Cardiac fibroblast (primary cell): ENCODE data around the gene SARS1.
A peak's percentile ranks its signal among the peaks of the same experiment; 100 is the strongest.

Source experiments
- DNase-seq, 2 donors: peaks; one replicate each; pipeline versions ENCODE4 v3.0.0 to v3.0.0-alpha.2; 2010; ENCODE audit warnings: low read depth in 2 of 2
- H3K4me3 ChIP-seq, 2 donors: replicated peaks in 1 of 2; 1 replicate in 1 of 2; 2 replicates in 1 of 2; pipeline ENCODE4 v1.5.1; 2011; ENCODE audit warnings: low read depth in 2 of 2, low read length in 2 of 2, mild to moderate bottlenecking in 2 of 2, moderate library complexity in 1 of 2
- CTCF ChIP-seq: IDR thresholded peaks from one replicate; pipeline ENCODE4 v1.5.1; 2011; ENCODE audit warnings: low read depth, mild to moderate bottlenecking, low read length, inconsistent platforms

SARS1 gene

GRCh38 chr1:109192433-109192832, 21.3 kb upstream of the SARS1 start:
- DNase-seq, result no peak
- TF ChIP-seq CTCF, result no peak
- no peak overlapping the region for H3K4me3 ChIP-seq

- peak; percentile 68 for TF ChIP-seq CTCF
- H3K4me3 ChIP-seq, result no peak overlapping the region
- DNase-seq, result peak in 1 of 2 donors; percentile 44
These were observed 19.8 kb upstream of the SARS1 start for GRCh38 chr1:109193653-109194590.

GRCh38 chr1:109197158-109198042, 16.3 kb upstream of the SARS1 start:
- H3K4me3 ChIP-seq, result no peak overlapping the region
- no peak for TF ChIP-seq CTCF
- peak; percentile 97 to 99 for DNase-seq

DNA sequence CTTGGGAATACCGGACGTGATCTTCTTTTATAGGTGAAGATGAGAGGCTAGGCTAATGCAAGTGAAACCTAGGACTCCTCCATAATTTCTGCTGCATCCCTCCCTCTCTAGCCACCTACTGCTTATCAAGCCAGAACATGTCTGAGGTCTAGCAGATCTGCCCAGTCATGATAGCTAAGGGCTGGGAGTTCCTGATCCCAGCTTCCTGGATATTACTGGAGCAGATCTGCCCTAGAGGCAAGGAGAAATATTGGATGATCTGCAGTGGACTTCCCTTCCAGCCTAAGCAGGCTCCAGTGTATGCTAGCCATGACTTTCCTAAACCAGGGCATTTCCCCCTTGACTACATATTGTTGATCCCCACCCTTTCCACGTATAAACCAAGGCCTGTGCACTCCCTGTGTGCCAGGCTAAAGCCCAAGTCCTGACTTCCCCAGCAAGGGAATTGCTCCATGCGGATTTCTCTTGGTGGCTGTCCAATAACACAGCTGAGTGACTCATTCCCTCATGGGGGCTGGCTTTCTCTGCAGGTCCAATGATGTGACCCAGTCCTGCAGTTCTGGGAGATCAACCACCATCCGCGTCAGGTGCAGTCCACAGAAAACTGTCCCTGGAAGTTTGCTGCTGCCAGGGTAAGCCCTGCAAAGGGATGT, 15.5 kb upstream of the SARS1 start:
- no peak overlapping the region for H3K4me3 ChIP-seq
- DNase-seq, result peak; percentile 81 to 86
- no peak for TF ChIP-seq CTCF

GRCh38 chr1:109198745-109199144, 15.0 kb upstream of the SARS1 start:
- peak in 1 of 2 donors; percentile 69 for DNase-seq
- TF ChIP-seq CTCF, result no peak
- no peak overlapping the region for H3K4me3 ChIP-seq

- no peak for TF ChIP-seq CTCF
- no peak overlapping the region for H3K4me3 ChIP-seq
- DNase-seq, result no peak
These were observed 14.0 kb upstream of the SARS1 start for GRCh38 chr1:109199710-109200109.
